Fibroblast of mammary gland (primary cell): ENCODE measurements around the gene NUP93.

Experiments used
- DNase-seq: peaks from one replicate; pipeline ENCODE4 v3.0.0-alpha.2; 2010; ENCODE audit warnings: low read depth
- H3K4me3 ChIP-seq: 2 replicates; pipeline ENCODE4 v1.5.1; 2011; ENCODE audit warnings: low read depth, mild to moderate bottlenecking, low read length, moderate library complexity; ENCODE audit not compliant: control insufficient read depth
- CTCF ChIP-seq: conservative IDR thresholded peaks from 2 replicates; pipeline ENCODE4 v1.5.1; 2011; ENCODE audit warnings: low read depth, low read length, inconsistent platforms; ENCODE audit not compliant: control insufficient read depth, insufficient read depth

Gene NUP93

GRCh38 chr16:56758930-56759329 is 29.0 kb downstream of the NUP93 start:
- TF ChIP-seq CTCF, result no peak
- H3K4me3 ChIP-seq, result no peak overlapping the region
- DNase-seq, result no peak

GRCh38 chr16:56763291-56763916 is 33.5 kb downstream of the NUP93 start:
- H3K4me3 ChIP-seq, result no peak overlapping the region
- DNase-seq, result no peak
- no peak for TF ChIP-seq CTCF

GRCh38 chr16:56764835-56765234 is 34.9 kb downstream of the NUP93 start:
- DNase-seq, result no peak
- TF ChIP-seq CTCF, result no peak
- no peak overlapping the region for H3K4me3 ChIP-seq

GRCh38 chr16:56765949-56766348 is 36.0 kb downstream of the NUP93 start:
- DNase-seq, result no peak
- no peak for TF ChIP-seq CTCF
- no peak overlapping the region for H3K4me3 ChIP-seq

- H3K4me3 ChIP-seq, result no peak overlapping the region
- DNase-seq, result no peak
- no peak for TF ChIP-seq CTCF
These were observed 37.1 kb downstream of the NUP93 start for GRCh38 chr16:56767024-56767423.

- no peak for TF ChIP-seq CTCF
- DNase-seq, result no peak
- H3K4me3 ChIP-seq, result no peak overlapping the region
These were observed 39.7 kb downstream of the NUP93 start for GRCh38 chr16:56769677-56770076.

- no peak overlapping the region for H3K4me3 ChIP-seq
- DNase-seq, result no peak
- TF ChIP-seq CTCF, result no peak
These were observed 41.8 kb downstream of the NUP93 start for GRCh38 chr16:56771558-56772279.
